Cardiac muscle cell (in vitro differentiated cells and primary cell): Measurements from ENCODE around the gene NFIA. TPM values are rescaled to one million over a fixed set of nuclear protein-coding genes. Genes with fewer than 3 reads are reported as not detected.

Experiments
- DNase-seq, 2 donors: peaks; one replicate each; pipeline versions ENCODE4 v3.0.0 to v3.0.0-alpha.2; 2010 to 2017; ENCODE audit warnings: low read depth in 1 of 2, low spot score in 1 of 2
- H3K27ac ChIP-seq: fragments of 200-600 bp; sonication (generic); 2 replicates; pipeline ENCODE4 v1.5.1; 2016
- H3K27me3 ChIP-seq: fragments of 200-600 bp; sonication (generic); 2 replicates; pipeline ENCODE4 v1.6.0; 2016; ENCODE audit warnings: control low read depth
- H3K36me3 ChIP-seq: fragments of 200-600 bp; sonication (generic); 2 replicates; pipeline ENCODE4 v1.5.1; 2016; ENCODE audit warnings: control low read depth
- H3K4me1 ChIP-seq: fragments of 200-600 bp; sonication (generic); 2 replicates; pipeline ENCODE4 v1.8.1; 2017; ENCODE audit warnings: low read depth, mild to moderate bottlenecking, mixed run types
- H3K4me3 ChIP-seq: fragments of 200-600 bp; sonication (generic); 2 replicates; pipeline ENCODE4 v1.5.1; 2016; ENCODE audit warnings: mild to moderate bottlenecking
- H3K9me3 ChIP-seq: fragments of 200-600 bp; sonication (generic); 2 replicates; pipeline ENCODE4 v1.5.1; 2017; ENCODE audit warnings: low read depth, mild to moderate bottlenecking, control low read depth
- CTCF ChIP-seq: IDR thresholded peaks from 2 replicates; pipeline ENCODE4 v1.5.1; 2012; ENCODE audit warnings: low read depth, mild to moderate bottlenecking, low read length
- polyA plus RNA-seq: library from polyadenylated mRNA; unstranded; fragments of >200 nt; fragmentation: Nextera tagmentation; extraction: Ambion mirVana; gene quantifications from 2 replicates; pipeline ENCODE4 v1.2.1, GENCODE V29; 2016
- total RNA-seq: library from RNA; depleted of rRNA; stranded (reverse); fragments of >200 nt; gene quantifications from 2 replicates; pipeline ENCODE4 v1.2.3, GENCODE V29; 2016

Gene NFIA
- total and polyA plus RNA-seq, 2 experiments from 2014 or later = 10.1 to 12.0 TPM

GRCh38 chr1:61165402-61165801 lies 83.0 kb downstream of the NFIA start:
- Histone ChIP-seq H3K27me3 (no peaks in the 10 kb centered on the region), H3K4me1 (peaks cover 6% of the 10 kb centered on the region), H3K27ac (no peak overlapping the region), H3K36me3 (no peaks in the 10 kb centered on the region), H3K4me3 (no peak overlapping the region), H3K9me3 (no peaks in the 10 kb centered on the region)
- DNase-seq = no peak
- no peak for TF ChIP-seq CTCF

- no peaks in the 10 kb centered on the region for H3K9me3 ChIP-seq
- H3K4me3 ChIP-seq = no peak overlapping the region
- H3K27me3 ChIP-seq = no peaks in the 10 kb centered on the region
- no peak for TF ChIP-seq CTCF
- DNase-seq = no peak
- peaks cover 21% of the 10 kb centered on the region for H3K4me1 ChIP-seq
- no peaks in the 10 kb centered on the region for H3K36me3 ChIP-seq
- no peak overlapping the region for H3K27ac ChIP-seq
These were observed 84.9 kb downstream of the NFIA start for GRCh38 chr1:61167309-61167708.

GRCh38 chr1:61169045-61169444 lies 86.7 kb downstream of the NFIA start:
- Histone ChIP-seq H3K27ac (no peak overlapping the region), H3K4me3 (no peak overlapping the region), H3K27me3 (no peaks in the 10 kb centered on the region), H3K4me1 (peaks cover 21% of the 10 kb centered on the region), H3K9me3 (no peaks in the 10 kb centered on the region), H3K36me3 (no peaks in the 10 kb centered on the region)
- no peak for DNase-seq
- no peak for TF ChIP-seq CTCF

- H3K4me3 ChIP-seq = no peak overlapping the region
- H3K36me3 ChIP-seq = no peaks in the 10 kb centered on the region
- DNase-seq = no peak
- no peaks in the 10 kb centered on the region for H3K9me3 ChIP-seq
- no peaks in the 10 kb centered on the region for H3K27me3 ChIP-seq
- peak overlapping the region; percentile 81 for H3K27ac ChIP-seq
- TF ChIP-seq CTCF = no peak
- peaks cover 21% of the 10 kb centered on the region for H3K4me1 ChIP-seq
These were observed 87.3 kb downstream of the NFIA start for GRCh38 chr1:61169634-61170033.

- Histone ChIP-seq H3K9me3 (no peaks in the 10 kb centered on the region), H3K4me1 (peaks cover 21% of the 10 kb centered on the region), H3K4me3 (no peak overlapping the region), H3K27ac (peak overlapping the region; percentile 81), H3K27me3 (no peaks in the 10 kb centered on the region), H3K36me3 (no peaks in the 10 kb centered on the region)
- peak; percentile 42 to 48 for DNase-seq
- no peak for TF ChIP-seq CTCF
These were observed 88.2 kb downstream of the NFIA start for GRCh38 chr1:61170328-61171238.
